ENCODE data around the gene GRK5.

Gene GRK5

GRCh38 chr10:119360181-119360921 is 153.0 kb downstream of the GRK5 start:
- DNase-seq (ENCODE audit: low read depth): no peak
- H3K4me3 ChIP-seq (replicated peaks; ENCODE audit: low read depth, low read length): no peak overlapping the region
- TF ChIP-seq CTCF (IDR thresholded peaks at IDR 0.05; ENCODE audit: low read length, missing control alignments): no peak

- H3K4me3 ChIP-seq (replicated peaks; ENCODE audit: low read depth, low read length): no peak overlapping the region
- DNase-seq (ENCODE audit: low read depth): no peak
- TF ChIP-seq CTCF (IDR thresholded peaks at IDR 0.05; ENCODE audit: low read length, missing control alignments): no peak
Observed at GRCh38 chr10:119361037-119361436, 153.7 kb downstream of the GRK5 start.

- TF ChIP-seq CTCF (IDR thresholded peaks at IDR 0.05; ENCODE audit: low read length, missing control alignments): no peak
- no peak for DNase-seq (ENCODE audit: low read depth)
- H3K4me3 ChIP-seq (replicated peaks; ENCODE audit: low read depth, low read length): no peak overlapping the region
Observed at GRCh38 chr10:119362122-119362521, 154.8 kb downstream of the GRK5 start.

- no peak for DNase-seq (ENCODE audit: low read depth)
- peak; percentile 26 for TF ChIP-seq CTCF (IDR thresholded peaks at IDR 0.05; ENCODE audit: low read length, missing control alignments)
- H3K4me3 ChIP-seq (replicated peaks; ENCODE audit: low read depth, low read length): no peak overlapping the region
Observed at GRCh38 chr10:119364645-119365600, 157.6 kb downstream of the GRK5 start.

GRCh38 chr10:119365773-119366599 is 158.6 kb downstream of the GRK5 start:
- H3K4me3 ChIP-seq (replicated peaks; ENCODE audit: low read depth, low read length): no peak overlapping the region
- no peak for DNase-seq (ENCODE audit: low read depth)
- no peak for TF ChIP-seq CTCF (IDR thresholded peaks at IDR 0.05; ENCODE audit: low read length, missing control alignments)

GRCh38 chr10:119367841-119368549 is 160.6 kb downstream of the GRK5 start:
- TF ChIP-seq CTCF (IDR thresholded peaks at IDR 0.05; ENCODE audit: low read length, missing control alignments): no peak
- DNase-seq (ENCODE audit: low read depth): no peak
- no peak overlapping the region for H3K4me3 ChIP-seq (replicated peaks; ENCODE audit: low read depth, low read length)

All from fibroblast of pulmonary artery (primary cell).